Measurements from ENCODE around the gene XIRP2.

XIRP2 gene

GRCh38 chr2:166888180-166888579 is at the start of gene XIRP2:
Gene XIRP2 (plus strand): TSS chr2:166888480. CDS start chr2:166903483, 15,003 bp downstream.
- no peak for DNase-seq

- DNase-seq, result no peak
These were observed 47.1 kb upstream of the XIRP2 start for GRCh38 chr2:166841152-166841551.

GRCh38 chr2:166841679-166842078 is 46.6 kb upstream of the XIRP2 start:
- no peak for DNase-seq

- DNase-seq, result no peak
These were observed 44.2 kb upstream of the XIRP2 start for GRCh38 chr2:166844111-166844510.

GRCh38 chr2:166862468-166863132 is 25.7 kb upstream of the XIRP2 start:
- DNase-seq, result no peak

GRCh38 chr2:166867874-166868514 is 20.3 kb upstream of the XIRP2 start:
- no peak for DNase-seq

GRCh38 chr2:166870346-166870745 is 17.9 kb upstream of the XIRP2 start:
- no peak for DNase-seq

- no peak for DNase-seq
These were observed 7.1 kb upstream of the XIRP2 start for GRCh38 chr2:166881177-166881576.

- no peak for DNase-seq
These were observed 5.4 kb upstream of the XIRP2 start for GRCh38 chr2:166882851-166883250.

- DNase-seq, result no peak
These were observed 3.4 kb downstream of the XIRP2 start for GRCh38 chr2:166891727-166892126.

GRCh38 chr2:166892397-166892796 is 4.1 kb downstream of the XIRP2 start:
- no peak for DNase-seq

GRCh38 chr2:166895243-166895642 is 7.0 kb downstream of the XIRP2 start:
- no peak for DNase-seq

GRCh38 chr2:166897666-166898065 is 9.4 kb downstream of the XIRP2 start:
- DNase-seq, result no peak

- DNase-seq, result no peak
These were observed 11.4 kb downstream of the XIRP2 start for GRCh38 chr2:166899676-166900075.

GRCh38 chr2:166900700-166901099 is 12.4 kb downstream of the XIRP2 start:
- DNase-seq, result no peak

- no peak for DNase-seq
These were observed 13.1 kb downstream of the XIRP2 start for GRCh38 chr2:166901336-166901735.

- DNase-seq, result no peak
These were observed 28.7 kb downstream of the XIRP2 start for GRCh38 chr2:166916987-166917386.

GRCh38 chr2:166917415-166917814 is 29.1 kb downstream of the XIRP2 start:
- DNase-seq, result no peak

- DNase-seq, result no peak
These were observed 33.1 kb downstream of the XIRP2 start for GRCh38 chr2:166921261-166921896.

- no peak for DNase-seq
These were observed 36.7 kb downstream of the XIRP2 start for GRCh38 chr2:166924967-166925366.

GRCh38 chr2:166926657-166927056 is 38.4 kb downstream of the XIRP2 start:
- no peak for DNase-seq

GRCh38 chr2:166932032-166932431 is 43.8 kb downstream of the XIRP2 start:
- no peak for DNase-seq

- no peak for DNase-seq
These were observed 46.5 kb downstream of the XIRP2 start for GRCh38 chr2:166934817-166935216.

- no peak for DNase-seq
These were observed 54.1 kb downstream of the XIRP2 start for GRCh38 chr2:166942377-166942776.

Measured in activated T-cell treated with anti-CD3 and anti-CD28 coated beads for 4 hours (primary cell).